WTC11 (cell line): ENCODE measurements around the gene RIPK1.

Experiments used
- ARID4B ChIP-seq: sonication (generic); formaldehyde crosslinking; IDR thresholded peaks from 2 replicates; pipeline ENCODE4 v1.8.0; 2023; ENCODE audit warnings: missing genetic modification reagents, mild to moderate bottlenecking, borderline replicate concordance
- CREB1 ChIP-seq: sonication (generic); formaldehyde crosslinking; IDR thresholded peaks from 2 replicates; pipeline ENCODE4 v1.8.0; 2023; ENCODE audit warnings: mild to moderate bottlenecking, missing genetic modification reagents
- CTCF ChIP-seq: fragments of 200-600 bp; IDR thresholded peaks from 2 replicates; pipeline ENCODE4 v1.8.0; 2022; ENCODE audit warnings: antibody characterized with exemption
- EMX1 ChIP-seq: fragments of 250-450 bp; sonication (Bioruptor Pico); IDR thresholded peaks from 2 replicates; pipeline ENCODE4 v1.8.0; 2021; ENCODE audit warnings: mild to moderate bottlenecking
- ESRRA ChIP-seq: sonication (generic); formaldehyde crosslinking; IDR thresholded peaks from 2 replicates; pipeline ENCODE4 v1.8.1; 2022; ENCODE audit warnings: mild to moderate bottlenecking, missing genetic modification reagents, borderline replicate concordance
- GTF2I ChIP-seq: fragments of 250-450 bp; sonication (Bioruptor Pico); conservative IDR thresholded peaks from 2 replicates; pipeline ENCODE4 v1.4.0; 2021; ENCODE audit warnings: mild to moderate bottlenecking
- MAX ChIP-seq: sonication (generic); formaldehyde crosslinking; IDR thresholded peaks from 2 replicates; pipeline ENCODE4 v1.8.0; 2022; ENCODE audit warnings: mild to moderate bottlenecking, missing genetic modification reagents
- NFYB ChIP-seq: sonication (generic); formaldehyde crosslinking; conservative IDR thresholded peaks from 2 replicates; pipeline ENCODE4 v1.8.0; 2022; ENCODE audit warnings: low read depth, missing genetic modification reagents
- SMAD3 ChIP-seq: sonication (generic); formaldehyde crosslinking; IDR thresholded peaks from 2 replicates; pipeline ENCODE4 v1.8.0; 2022; ENCODE audit warnings: missing genetic modification reagents, mild to moderate bottlenecking, borderline replicate concordance

GRCh38 chr6:3133515-3133914 lies 65.2 kb downstream of the RIPK1 start:
- TF ChIP-seq CTCF (no peak), ESRRA (CRISPR knock-in tag) (no peak), EMX1 (CRISPR knock-in tag) (no peak), CREB1 (no peak), NFYB (CRISPR knock-in tag) (no peak), ARID4B (CRISPR knock-in tag) (no peak), MAX (CRISPR knock-in tag) (no peak), SMAD3 (no peak), GTF2I (CRISPR knock-in tag) (no peak)
